Esophagus muscularis mucosa (tissue), 4 donors: ENCODE results near the gene ATG9A.

ENCODE experiments used
- EP300 ChIP-seq: sonication (generic); formaldehyde crosslinking; IDR thresholded peaks from one replicate; pipeline ENCODE4 v1.6.1; 2017; ENCODE audit warnings: antibody characterized with exemption
- POLR2A ChIP-seq: fragments of 450-650 bp; IDR thresholded peaks from one replicate; pipeline ENCODE4 v1.6.1; 2017; ENCODE audit warnings: antibody characterized with exemption, moderate library complexity, mild to moderate bottlenecking, low read depth
- TF ChIP-seq, protein P1 (sequence below), 3 experiments: fragments of 200-600 bp in 2 of 3; fragments of 450-650 bp in 1 of 3; sonication (generic) in 2 of 3; IDR thresholded peaks; one replicate each; pipeline ENCODE4 v1.5.1; 2017 to 2019; ENCODE audit warnings: antibody characterized with exemption in 3 of 3, mild to moderate bottlenecking in 2 of 3, moderate library complexity in 1 of 3

DNA sequence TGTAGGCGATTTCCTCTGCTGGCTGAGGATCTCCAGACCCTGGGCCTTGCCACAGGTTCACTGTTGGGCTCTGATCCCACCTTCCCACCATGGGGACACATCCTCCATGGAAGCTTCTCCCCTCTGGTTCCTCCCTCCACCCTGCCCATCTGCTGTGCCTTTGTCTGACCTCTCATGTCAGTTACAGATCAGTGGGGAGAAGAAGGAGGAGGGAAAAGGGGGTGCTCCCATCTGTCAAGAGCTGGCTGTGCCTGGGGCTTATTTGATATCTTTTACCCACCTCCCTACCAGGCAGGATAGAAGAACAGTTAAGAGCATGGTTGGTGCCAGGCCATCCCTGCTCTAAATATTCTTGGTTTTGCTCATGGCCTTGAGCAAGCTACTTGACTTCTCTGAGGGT is 37.5 kb upstream of the ATG9A start:
- TF ChIP-seq, protein P1, sequence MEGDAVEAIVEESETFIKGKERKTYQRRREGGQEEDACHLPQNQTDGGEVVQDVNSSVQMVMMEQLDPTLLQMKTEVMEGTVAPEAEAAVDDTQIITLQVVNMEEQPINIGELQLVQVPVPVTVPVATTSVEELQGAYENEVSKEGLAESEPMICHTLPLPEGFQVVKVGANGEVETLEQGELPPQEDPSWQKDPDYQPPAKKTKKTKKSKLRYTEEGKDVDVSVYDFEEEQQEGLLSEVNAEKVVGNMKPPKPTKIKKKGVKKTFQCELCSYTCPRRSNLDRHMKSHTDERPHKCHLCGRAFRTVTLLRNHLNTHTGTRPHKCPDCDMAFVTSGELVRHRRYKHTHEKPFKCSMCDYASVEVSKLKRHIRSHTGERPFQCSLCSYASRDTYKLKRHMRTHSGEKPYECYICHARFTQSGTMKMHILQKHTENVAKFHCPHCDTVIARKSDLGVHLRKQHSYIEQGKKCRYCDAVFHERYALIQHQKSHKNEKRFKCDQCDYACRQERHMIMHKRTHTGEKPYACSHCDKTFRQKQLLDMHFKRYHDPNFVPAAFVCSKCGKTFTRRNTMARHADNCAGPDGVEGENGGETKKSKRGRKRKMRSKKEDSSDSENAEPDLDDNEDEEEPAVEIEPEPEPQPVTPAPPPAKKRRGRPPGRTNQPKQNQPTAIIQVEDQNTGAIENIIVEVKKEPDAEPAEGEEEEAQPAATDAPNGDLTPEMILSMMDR (IDR thresholded peaks at IDR 0.05) = no peak
- TF ChIP-seq POLR2A (no peak), EP300 (no peak)
